Stimulated activated CD8-positive, alpha-beta memory T cell treated with anti-CD3 and anti-CD28 coated beads, Interleukin-7, amount 100 ng/mL, for 1 hour (primary cell): ENCODE measurements around the gene FAM118B.
A peak's percentile ranks its signal among the peaks of the same experiment; 100 is the strongest.
"Not testable (repeated sequence)": the region's sequence is repeated elsewhere in the genome, so short reads cannot be mapped to it uniquely, and the experiment has no call there.

ENCODE experiments used
- DNase-seq, 2 donors: peaks; one replicate each; pipeline ENCODE4 v3.0.0-alpha.2; 2020; ENCODE audit warnings: low read depth in 2 of 2

FAM118B gene

DNA sequence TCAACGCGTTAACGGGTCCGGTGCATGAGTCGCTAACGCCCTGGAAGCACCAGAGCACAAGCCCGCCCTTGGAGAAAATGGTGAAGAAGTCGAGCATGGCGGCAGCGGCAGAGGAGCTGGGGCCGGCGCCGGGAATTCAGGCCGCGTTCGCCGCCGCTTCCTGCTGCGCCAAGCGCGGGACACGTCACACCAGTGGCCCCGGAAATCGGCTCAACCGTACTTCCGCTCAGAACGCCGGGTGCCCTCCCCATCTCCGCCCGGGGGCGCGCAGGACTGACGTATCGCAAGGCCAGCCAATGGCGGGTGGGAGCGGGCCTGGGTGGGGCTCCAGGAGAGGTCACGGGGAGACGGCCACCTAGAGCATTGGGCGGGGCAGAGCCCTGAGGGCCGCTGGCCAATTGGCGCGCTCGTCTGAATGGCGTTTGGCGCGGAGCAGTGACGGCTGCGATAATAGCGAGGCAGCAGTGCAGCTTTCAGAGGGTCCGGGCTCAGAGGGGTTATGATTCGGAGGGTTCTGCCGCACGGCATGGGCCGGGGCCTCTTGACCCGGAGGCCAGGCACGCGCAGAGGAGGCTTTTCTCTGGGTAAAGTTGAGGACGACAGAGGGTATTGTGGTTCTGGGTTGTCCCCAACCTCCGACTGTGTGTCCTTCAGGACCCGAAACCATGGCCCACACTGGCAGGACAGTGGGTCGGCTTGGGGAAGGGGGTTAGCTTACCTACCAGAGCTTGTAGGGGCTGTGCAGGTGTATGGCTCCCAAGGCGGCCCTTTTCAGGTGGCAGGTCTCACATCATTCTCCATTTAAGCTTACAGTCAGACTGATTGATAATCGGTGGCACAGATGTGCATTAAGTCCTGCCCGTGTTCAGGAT is 57.4 kb downstream of the FAM118B start, which contains the start of the genes FOXRED1 and SRPRA:
Gene FOXRED1 (plus strand): TSS at position 447 of the 872 bp plus-strand sequence. CDS start 53 bp downstream, at position 500.
Gene SRPRA (minus strand): TSS at position 188 of the 872 bp plus-strand sequence. CDS start 91 bp downstream, at position 97.
- peak; percentile 98 to 100 for DNase-seq

DNA sequence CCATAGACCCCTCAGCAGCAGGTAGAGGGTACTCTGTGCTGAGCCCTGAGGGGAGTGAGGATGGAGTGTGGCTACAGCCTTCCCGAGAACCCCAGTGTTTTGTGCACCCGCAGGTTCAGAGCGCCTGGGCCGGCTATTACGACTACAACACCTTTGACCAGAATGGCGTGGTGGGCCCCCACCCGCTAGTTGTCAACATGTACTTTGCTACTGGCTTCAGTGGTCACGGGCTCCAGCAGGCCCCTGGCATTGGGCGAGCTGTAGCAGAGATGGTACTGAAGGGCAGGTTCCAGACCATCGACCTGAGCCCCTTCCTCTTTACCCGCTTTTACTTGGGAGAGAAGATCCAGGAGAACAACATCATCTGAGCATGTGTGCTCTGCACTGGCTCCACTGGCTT is 65.7 kb downstream of the FAM118B start:
- no peak for DNase-seq

DNA sequence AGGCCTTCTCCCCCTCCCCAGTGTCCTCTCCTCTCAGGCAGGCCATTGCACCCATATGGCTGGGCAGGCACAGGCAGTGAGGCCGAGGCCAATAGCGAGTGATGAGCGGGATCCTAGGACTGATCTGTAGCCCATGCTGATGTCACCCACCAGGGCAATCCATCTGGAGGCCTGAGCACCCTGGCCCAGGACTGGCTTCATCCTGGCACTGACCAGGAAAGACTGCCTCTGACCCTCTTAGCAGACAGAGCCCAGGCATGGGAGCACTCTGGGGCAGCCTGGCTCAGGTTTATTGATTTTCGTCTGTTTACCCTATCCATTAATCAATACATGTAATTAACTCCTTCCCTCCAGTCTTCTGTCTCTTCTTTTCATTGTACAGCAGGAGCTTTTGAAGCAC is 66.2 kb downstream of the FAM118B start:
- DNase-seq, result no peak

DNA sequence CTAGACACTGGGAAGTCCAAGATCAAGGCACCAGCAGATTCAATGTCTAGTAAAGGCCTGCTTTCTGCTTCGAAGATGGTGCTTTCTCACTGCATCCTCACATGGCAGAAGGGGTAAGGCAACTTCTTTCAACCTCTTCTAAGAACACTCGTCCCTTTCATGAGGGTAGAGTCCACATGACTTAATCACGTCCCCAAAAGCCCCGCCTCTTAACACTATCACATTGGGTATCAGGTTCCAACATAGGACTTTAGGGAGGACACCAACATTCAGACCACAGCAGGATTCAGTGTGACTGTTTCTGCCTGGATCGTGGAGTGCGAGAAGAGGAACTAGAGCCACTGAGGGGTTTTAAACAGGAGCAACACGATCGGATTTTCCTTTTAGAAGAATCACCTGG is 67.6 kb downstream of the FAM118B start:
- DNase-seq, result no peak

DNA sequence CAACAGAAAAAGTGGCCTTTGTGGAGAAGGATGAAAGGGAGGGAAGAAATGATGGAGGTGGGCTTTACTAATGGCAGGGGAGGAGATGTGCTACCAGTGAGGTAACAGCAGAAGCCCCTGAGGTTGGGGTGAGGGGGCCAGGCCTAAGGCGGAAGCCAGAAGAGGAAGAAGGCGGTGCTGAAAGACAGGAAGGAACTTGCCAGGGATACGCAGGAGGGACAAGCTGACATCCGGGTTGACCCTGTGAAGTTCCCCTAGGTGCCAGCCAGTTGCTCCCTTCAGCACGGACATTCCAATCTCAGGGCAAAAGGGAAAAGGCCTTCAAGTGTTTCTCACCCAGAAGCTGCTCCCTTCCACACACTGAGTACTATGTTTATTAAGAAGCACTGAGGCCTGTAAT is 69.0 kb downstream of the FAM118B start:
- no peak for DNase-seq

DNA sequence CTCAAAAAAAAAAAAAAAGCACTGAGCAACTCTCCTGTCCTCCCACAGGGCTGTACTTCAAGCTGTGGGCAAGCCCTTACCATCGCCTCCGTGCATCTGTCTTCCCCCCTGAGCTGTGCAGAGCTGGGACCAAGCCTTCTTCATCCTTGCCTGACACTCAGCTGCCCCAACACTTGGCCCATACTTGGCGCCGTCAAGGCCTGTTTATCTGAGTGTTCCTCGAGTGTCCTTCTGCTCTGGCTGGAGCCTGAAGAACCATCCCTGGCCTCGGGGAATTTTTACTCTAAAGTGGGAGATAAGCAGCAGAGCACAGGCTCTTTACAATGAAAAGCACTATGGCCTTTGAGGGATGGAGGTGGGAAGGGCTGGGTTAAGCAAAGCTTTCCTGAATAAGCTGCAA is 69.7 kb downstream of the FAM118B start:
- DNase-seq, result no peak

DNA sequence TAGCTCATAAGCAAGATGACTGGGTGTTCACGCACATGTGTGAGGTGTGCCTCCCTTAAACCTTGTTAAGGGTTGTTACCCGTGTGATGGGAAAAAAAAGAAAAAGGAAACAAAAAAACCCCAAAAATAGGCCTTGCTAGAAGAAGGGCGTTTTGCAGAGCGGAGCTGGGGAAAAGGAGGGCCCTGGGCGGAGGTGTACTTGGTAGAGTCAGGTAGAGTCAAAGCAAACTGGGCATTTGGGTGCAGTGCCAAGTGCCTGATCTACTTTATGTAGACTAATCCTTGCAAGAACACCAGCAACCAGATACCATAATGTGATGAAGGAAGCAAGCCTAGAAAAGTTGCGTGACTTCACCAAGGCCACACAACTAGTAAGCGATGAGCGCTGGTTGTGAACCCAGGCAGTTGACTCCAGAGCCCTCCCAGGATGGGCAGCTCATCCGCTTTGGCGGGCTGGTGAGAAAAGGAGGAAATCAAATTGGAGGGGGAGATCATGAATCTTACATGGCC is 70.1 kb downstream of the FAM118B start:
- DNase-seq, result no peak

DNA sequence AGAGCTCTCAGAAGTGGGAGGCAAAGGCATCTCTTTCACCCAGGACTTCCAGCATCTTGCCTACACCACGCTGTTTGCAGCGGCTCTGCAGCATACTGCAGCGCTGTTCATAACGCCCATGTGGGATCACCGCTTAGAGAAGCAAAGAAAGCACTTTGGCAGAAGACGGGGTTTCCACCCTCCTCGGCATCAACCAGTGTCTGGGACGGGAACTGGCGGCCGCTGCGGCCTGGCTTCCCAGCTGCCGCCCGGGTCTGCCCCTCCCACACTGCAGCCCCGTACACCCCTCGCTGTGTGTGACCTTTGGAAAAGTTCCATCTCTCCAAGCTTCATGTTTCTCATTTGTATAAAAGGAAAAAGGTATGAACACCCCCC is 70.8 kb downstream of the FAM118B start:
- DNase-seq, result no peak

DNA sequence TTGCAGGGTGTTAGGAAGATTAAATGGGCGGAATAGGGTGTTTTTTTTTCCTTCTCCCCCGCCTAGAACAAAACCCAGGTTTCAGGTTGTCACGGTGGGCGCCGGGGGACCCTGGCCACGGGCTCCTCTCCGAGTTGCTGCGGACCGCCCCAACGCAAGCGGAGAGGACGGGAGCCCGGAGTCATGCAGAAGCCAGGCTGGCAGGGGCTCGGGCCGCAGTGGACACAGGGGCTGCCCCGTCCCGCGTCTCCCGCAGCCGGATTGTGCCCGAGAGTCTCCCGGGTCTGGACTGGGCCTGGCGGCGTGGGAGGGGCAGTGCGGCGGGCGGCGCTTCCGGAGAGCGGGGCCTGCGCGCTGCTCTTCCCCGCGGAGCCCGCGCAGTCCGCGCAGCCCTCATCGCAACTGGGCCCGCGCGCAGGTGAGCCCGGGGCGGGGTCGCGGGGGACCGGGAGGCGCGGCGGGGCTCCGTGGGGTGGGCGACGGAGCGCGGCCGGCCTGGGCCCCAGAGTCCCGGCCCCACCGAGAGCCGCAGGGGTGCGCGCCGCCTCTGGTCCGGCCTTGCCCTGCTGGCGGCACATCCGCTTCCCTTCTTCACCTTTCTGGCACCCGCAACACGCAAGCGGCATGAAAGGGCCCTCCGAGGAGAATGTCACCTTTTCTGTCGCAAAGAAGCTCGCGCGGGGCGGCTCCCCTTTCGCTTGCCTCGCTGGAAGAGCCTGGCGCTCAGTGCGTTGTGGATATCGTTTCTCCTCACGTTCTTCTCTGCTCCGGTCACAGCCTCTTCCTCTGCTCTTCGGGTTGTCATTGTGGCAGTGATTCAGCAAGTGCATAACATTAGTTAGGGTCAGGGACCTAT is 71.4 kb downstream of the FAM118B start, which contains the start of gene TIRAP:
Gene TIRAP (plus strand): TSS at position 358 of the 856 bp plus-strand sequence. CDS start 7,802 bp downstream, outside the sequence.
- DNase-seq, result peak in 1 of 2 donors; percentile 11

DNA sequence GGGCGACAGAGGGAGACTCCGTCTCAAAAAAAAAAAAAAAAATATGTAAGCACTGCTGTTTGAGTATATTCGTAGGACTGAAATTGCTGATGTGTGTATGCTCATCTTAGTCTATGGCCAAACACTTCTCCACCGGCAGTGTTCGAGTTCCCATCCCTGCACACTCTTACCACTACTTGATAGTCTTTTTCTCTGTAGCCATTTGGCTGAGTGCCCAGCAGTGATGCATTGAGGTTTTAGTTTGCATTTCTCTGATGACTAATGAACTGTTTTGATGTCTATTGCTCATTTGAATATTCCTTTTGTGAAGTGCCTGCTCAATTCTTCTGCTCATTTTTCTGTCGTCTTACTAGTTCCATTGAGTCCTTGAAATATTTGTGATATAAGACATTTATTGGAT is 73.2 kb downstream of the FAM118B start:
- DNase-seq, result peak; percentile 67 to 72

DNA sequence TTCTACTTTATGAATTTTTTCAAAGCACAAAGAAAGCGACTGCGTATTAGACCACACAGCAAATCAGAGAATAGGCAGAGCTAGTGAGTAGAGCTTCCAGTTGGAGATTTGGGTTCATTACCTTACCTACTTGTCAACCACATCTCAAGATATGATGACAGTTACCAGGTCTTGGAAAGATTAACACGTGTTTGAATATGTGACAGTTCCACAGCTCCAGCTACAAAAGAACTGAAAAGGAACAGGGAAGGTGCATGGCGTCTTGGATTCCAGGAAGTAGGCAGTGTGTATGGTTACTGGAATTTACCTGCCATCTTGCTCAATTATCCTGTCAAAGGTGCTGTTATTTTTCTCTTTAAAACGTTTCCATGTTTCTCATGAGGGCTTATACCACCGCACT is 76.7 kb downstream of the FAM118B start:
- no peak for DNase-seq

DNA sequence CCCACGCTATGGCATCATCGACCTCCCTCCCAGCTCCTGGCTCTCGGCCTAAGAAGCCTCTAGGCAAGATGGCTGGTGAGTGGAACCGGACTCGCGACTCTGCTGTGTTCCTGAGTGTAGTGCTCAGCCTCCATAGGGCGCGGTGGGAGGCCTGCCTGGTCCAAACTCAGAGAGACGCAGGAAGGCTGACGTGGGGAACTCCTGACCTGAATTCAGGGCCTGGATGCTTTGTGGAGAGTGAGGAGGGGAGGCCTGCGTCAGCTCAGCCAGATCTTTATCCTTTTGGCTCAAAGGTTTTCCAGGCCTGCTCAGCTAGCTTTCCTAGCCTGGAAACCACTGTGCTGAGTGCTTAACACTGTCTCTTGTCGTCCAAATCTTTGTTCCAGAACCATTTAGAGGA is 79.3 kb downstream of the FAM118B start:
- no peak for DNase-seq

DNA sequence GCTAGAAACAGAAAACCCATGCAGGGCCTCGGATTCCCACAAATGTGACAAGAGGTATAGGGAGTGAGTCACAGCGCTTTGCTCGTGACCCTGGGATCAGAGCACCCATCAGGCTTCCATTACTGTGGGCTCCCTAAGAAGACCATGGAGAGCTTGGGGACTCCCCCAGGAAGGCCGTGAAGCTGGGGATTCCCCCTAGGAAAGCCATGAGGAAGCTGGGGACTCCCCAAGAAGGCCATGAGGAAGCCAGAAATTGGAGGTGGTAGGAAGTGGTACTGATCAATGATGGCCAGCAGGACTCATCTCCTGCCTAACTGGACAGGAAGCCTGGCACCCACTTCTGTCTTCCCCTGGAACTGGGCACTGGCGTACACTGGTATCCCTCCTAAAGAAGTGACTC is 82.1 kb downstream of the FAM118B start:
- no peak for DNase-seq

DNA sequence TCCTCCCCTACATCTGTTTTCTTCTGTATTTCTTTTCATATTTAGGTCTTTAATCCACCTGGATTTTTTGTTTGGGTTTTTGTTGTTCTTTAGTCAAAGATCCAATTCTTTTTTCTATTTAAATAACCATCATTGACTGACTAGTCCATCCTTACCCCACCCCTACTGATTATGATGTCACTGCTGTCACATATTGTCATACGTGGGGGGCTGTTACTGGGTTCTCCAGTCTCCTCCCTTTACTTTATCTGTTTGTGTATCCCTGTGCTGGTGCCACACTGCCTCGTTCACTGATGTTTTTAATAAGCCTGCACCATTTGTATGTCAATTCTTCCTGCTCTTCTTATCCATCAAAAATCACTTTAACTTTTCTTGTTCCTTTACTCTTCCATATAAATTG is 85.4 kb downstream of the FAM118B start:
- no peak for DNase-seq

DNA sequence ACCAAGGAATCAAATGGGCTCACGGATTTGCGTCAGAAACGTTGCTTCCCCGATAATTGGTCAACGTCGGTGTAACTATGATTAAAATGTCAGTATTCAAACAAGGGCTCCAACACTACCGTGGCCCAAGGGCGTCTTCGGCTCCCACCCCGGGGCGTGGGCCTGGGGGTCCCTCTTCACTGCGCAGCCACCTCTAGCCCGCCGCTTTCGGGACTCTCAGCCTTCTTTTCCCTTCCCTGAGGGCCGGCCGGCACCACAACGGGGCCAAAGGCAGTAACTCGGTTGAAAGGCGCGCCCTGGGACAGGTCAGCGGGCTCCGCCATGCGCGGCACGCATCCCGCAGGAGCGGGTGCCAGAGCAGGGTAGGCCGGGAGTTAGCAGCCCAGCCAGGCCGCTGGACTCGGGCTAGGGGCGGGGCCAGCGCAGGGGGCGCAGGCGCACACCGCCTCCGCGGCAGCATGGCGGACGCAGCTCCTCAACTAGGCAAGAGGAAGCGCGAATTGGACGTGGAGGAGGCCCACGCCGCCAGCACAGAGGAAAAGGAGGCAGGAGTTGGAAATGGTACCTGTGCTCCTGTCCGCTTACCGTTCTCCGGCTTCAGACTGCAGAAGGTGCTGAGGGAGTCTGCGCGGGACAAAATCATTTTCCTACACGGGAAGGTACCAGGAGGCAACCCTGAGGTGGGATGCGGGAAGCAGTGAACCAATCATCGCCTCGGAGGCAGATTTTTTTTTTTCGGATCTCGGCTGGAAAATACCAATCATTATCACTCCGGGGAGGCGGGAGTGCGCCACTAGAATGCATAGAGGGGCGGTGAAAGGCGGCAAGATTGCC is 92.3 kb downstream of the FAM118B start, which contains the start of gene DCPS:
Gene DCPS (plus strand): TSS at position 438 of the 834 bp plus-strand sequence. CDS start 21 bp downstream, at position 459.
- peak; percentile 64 to 70 for DNase-seq

DNA sequence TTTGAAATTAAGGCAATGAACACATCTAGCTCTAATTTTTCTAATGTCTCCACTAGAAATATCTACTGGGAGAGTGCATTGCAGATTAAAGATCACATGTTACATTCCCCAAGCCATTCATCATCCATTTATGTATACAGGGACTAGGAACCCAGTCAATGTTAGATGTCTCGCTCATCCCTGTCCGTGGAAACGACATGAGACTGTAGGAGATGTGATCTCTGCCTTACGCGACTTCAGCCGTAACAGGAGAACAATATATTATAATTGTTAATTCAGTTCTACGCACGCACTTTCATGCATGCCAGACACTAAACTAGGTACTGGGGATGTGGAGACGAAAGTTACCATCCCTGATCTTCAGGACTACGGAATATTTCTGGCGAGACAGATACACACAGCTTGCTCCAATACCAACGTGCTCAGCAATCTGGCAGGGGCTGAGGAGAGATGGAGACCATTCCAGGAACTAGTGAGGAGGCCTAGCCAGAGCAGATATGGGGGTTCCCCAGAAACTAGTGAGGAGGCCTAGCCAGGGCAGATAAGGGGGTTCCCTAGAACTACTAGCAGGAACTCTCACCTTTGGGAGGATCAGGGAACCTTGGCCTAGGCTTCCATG is 93.0 kb downstream of the FAM118B start:
- no peak for DNase-seq

DNA sequence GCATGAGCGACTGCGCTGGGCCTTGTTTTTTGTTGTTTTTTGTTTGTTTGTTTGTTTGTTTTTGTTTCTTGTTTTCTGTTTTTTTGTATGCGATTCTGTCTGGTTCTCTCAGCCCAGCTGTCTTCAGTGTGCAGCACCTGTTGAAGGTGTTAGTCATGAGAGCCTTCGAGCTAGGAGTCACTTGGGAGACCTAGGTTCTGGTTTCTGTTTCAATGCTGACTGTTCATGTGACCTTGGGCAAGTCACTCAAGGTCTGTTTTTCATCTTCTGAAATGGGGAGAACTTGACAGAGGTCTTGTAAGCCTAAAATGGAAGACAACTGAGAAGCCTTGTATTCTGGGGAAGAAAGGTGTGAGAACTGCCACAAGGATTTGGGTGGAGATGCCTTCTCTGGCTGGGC is 94.1 kb downstream of the FAM118B start:
- no peak for DNase-seq

DNA sequence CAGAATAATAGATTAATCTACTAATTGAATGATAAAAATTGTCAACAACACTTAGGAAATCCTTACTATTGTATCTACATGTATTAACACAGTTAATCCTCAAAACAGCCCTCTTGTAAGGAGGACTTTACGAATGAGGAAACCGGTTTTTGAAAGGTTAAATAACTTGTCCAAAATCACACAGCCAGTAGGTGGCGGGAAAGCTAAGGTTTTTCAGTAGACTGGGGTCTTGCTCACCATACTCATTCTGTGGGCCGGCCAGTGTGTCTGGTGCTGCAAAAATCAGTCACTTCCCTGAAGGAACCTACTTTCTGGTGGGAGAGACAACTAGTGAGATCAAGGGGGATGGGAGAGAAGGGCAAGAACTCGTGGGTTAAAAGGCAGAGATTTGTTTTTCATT is 96.1 kb downstream of the FAM118B start:
- DNase-seq, result no peak

DNA sequence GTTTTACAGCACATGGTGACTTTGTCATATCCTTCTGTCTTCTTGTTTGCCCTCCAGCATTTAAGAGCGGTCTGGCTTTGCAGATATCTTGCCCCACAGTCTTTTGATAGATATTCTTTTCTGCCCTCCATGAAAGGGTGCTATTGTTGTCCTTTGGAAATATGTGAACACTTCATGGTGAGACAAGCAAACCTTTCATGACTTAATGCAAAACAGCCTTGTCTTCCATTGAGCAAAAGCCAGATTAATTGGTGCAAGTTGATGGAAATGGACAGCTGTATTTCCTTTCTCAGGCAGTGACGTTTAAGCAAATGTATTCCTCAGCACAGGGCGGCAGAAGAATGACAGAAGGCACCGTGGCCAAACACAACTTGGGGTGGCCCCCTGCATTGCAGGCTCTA is 96.7 kb downstream of the FAM118B start:
- DNase-seq, result no peak

DNA sequence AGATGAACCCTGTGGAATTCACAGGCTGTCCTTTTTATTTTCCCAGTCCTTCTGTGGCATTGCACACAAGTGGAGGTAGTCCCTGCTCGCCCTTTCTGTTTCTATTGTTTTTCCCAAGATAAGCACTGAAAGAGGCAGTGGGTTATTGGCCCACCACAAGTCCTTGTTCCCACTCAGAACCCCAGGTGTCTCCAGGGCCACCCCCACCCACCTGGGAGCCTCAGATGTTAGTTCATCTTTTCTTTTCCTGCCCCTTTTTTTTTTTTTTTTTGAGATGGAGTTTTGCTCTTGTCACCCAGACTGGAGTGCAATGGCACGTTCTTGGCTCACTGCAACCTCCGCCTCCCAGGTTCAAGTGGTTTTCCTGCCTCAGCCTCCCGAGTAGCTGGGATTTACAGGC is 97.2 kb downstream of the FAM118B start:
- DNase-seq, result not testable (repeated sequence)
